NCI-H1694 (cell line): ENCODE measurements around the gene HIF1A.
"Not testable (repeated sequence)": the region's sequence is repeated elsewhere in the genome, so short reads cannot be mapped to it uniquely, and the experiment has no call there.

Source experiments
- DNase-seq: peaks from one replicate; lab custom pipeline; 2025; lab: John Stamatoyannopoulos, UW

Gene HIF1A

DNA sequence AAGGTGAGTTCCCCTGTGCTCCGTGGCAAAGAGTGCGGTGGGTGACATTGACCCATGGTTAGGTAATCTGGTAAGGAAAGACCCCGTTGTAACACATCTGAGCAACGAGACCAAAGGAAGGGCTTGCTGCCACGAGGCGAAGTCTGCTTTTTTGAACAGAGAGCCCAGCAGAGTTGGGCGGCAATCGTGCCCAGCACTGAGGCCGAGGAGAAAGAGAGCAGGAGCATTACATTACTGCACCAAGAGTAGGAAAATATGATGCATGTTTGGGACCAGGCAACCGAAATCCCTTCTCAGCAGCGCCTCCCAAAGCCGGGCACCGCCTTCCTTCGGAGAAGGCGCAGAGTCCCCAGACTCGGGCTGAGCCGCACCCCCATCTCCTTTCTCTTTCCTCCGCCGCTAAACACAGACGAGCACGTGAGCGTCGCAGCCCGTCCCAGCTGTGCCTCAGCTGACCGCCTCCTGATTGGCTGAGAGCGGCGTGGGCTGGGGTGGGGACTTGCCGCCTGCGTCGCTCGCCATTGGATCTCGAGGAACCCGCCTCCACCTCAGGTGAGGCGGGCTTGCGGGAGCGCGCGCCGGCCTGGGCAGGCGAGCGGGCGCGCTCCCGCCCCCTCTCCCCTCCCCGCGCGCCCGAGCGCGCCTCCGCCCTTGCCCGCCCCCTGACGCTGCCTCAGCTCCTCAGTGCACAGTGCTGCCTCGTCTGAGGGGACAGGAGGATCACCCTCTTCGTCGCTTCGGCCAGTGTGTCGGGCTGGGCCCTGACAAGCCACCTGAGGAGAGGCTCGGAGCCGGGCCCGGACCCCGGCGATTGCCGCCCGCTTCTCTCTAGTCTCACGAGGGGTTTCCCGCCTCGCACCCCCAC, at the start of gene HIF1A:
HIF1A (plus strand) TSS at position 684 of the 865 bp plus-strand sequence. CDS start 292 bp downstream, outside the sequence.
- DNase-seq, result peak; percentile 96

DNA sequence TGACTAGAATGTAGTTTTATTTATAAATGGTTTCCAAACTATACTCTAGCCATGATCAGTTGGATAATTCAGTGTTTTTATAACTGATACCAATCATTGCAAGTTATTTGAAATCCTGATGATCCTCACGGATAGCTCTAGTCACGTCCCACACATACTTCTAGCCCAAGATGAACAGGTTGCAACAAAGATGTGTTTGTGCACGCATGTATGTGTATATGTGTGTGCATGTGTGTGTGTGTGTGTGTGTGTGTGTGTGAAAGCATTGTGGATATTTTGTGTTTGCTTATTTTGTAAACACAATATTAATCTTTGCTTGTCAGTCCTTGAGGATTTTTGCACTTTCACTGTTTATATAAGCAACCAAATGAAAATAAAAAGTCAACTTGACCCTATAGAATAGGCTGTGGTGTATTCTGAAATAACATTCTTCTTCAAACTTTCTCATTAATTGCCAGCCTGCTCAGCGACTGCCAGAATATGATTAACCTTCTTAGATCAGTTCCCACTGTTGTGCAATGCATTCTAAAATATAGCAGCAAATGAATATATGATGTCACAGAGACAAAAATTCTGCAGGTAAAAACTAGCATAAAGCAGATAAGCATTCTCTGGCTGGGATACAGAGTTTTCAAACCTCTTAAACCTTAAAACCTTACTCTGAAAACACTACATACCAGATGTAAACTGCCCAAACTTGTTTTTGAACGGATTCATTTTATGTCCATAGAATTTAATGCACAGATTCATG, 48.8 kb upstream of the HIF1A start:
- no peak for DNase-seq

DNA sequence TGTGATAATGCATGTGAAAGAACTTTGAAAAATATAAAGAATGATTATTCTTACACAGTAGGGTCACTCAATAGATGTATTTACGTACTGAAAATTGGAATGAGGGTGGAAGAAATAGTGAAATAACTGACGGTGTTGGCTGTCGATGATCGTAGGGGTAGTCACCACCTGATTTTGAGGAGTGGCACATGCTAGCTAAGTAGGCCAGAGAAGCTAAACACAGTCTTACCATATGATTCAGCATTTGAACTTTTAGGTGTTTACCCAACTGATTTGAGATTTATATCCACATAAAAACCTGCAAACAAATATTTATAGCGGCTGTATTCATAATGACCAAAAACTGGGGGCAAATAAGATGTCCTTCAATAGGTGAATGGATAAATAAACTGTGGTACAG, 47.6 kb upstream of the HIF1A start:
- no peak for DNase-seq

DNA sequence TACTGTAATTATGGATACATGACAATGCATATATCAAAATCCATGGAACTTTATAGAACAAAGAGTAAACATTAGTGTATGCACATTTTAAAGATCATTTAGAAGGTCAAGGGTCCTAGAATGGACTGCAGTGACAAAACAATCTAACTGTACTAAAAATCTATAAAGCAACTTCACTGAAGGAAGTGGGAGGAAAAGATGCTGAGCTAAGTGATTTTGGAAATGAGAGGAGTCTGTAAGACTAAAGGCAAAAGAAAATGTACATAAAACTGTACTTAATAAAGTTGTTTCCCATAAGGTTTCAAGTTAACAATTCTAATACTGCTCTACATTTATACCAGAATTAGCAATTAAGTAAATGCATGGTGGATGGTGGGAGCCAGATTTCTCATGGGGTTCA, 46.9 kb upstream of the HIF1A start:
- DNase-seq, result no peak

DNA sequence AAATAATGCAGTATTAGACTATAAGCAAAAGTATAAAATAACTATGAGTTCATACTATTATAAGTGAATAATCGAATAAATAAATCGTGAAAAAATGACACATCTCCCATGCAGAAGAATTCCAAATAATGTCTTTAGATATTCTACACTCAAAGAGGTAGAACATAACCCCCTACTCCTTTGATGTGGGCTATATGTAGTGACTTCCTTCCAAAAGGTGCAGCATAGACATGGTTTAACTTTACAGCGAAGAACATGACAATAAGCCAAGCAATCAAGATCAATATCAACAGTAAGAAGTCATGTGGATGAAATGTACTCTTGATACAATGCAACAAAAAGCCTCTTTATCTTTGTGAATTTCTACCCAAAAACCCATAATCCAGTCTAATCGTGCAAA, 46.0 kb upstream of the HIF1A start:
- no peak for DNase-seq

DNA sequence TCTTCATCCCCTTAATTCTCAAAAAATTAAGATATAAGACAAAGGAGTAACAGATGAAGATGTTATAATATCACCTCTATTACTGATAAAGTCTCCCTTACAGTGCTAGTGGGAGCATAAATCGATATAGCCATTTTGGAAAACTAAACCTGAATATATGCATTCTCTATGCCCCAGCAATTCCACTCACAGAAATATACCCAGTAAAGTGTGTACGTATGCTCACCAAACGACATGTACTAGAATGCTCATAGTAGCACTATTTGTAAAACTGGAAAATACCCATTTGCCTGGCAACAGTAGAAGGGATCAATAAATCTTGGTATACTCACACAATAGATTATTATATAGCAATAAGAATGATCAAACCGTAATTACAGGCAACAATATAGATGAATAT, 44.0 kb upstream of the HIF1A start:
- no peak for DNase-seq

DNA sequence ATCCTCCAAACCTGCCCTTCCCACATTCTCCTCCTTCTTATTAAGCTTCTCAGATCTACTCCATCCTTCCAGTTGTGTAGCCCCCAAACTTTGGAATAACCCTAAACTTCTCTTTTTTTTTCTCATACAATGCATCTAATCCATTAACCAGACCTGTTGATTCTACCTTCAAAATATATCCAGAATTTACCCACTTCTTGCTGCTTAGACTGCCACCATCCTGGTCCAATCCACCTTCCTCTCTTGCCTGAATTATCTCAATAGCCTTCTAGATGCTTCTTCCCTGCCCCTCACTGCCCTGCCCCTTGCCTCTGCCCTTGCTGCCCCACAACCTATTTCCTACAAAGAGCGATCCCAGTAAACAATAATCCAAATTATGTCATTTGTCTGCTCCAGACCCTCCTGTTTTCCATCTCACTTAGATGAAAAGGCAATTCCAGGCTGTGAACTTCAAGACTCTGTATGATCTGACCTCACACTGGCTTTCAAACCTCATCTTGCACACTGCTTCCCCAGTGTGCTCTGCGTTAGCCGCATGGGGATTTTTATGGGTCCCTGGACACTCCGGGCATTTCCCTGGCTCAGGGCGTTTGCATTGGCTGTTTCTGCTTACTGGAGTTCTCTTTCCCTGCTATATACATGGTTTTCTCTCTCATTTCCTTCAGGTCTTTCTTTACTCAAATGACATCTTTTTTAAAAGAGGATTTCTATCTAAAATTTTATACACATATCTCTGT, 42.6 kb upstream of the HIF1A start:
- no peak for DNase-seq

DNA sequence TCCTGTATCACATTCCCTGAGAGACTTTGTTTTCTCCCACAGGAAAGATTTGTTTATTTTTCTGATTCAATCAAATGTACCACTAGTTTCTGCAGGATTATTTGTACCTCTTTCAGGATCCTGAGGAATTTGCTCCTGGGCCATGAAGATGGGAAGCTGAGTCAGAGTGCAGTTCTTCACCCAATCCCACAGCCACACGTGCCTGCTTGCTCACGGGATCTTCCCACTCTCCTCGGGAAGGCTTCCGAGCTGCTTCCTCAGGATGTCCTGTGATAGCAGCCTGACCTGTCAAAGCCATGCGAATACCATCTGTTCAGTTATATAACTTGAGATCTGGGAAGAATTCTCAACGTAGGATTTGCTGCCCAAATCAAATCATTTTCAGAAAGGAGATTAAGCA, 41.8 kb upstream of the HIF1A start:
- peak; percentile 16 for DNase-seq

DNA sequence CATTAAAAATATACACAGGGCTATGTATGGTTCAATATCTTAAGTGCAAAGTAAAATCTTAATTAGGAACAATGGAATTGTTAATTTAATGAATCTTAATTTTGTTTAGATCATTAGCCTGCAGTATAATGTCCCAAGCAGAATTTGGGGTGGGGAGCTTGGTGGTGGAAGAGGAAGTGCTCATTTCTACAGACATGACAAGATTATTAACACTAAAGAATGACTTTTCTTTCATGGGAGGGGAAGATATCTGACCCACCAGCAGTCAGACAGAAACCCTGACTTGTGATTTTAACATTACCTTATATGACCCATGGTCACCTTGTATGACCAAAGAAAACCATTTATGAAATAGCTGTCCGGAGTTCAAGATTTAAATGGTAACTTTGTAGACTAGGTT, 41.3 kb upstream of the HIF1A start:
- DNase-seq, result no peak

DNA sequence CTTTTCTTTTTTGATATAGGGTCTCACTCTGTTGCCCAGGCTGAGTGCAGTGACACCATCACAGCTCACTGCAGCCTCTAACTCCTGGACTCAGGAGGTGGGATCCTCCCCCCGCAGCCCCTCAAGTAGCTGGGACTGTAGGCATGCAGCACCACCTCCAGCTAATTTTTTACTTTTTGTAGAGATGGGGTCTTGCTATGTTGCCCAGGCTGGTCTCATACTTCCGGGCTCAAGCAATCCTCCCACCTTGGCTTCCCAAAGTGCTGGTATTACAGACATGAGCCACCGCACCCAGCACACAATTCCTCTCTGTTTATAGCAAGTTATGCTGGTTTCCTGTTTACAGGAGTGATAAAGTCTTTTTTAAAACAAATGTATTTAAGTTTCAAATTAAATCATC, 39.5 kb upstream of the HIF1A start:
- DNase-seq, result no peak

DNA sequence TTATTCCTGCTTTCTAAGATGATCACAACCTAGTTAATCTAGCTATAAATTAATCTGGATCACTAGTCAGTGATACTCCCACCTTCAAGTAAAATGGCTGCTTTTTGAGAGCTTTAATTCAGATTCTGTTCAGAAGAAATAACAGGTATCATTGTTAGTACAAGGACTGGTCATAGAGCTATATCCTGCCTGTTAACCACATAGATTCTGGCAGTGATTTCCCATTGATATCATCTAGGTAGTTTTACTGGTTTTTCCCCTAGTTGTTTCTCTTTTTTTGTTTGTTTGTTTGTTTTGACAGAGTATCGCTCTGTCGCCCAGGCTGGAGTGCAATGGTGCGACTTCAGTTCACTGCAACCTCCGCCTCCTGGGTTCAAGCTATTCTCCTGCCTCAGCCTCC, 39.0 kb upstream of the HIF1A start:
- DNase-seq, result no peak

DNA sequence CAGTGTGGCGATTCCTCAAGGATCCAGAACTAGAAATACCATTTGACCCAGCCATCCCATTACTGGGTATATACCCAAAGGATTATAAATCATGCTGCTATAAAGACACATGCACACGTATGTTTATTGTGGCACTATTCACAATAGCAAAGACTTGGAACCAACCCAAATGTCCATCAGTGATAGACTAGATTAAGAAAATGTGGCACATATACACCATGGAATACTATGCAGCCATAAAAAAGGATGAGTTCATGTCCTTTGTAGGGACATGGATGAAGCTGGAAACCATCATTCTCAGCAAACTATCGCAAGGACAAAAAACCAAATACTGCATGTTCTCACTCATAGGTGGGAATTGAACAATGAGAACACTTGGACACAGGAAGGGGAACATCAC, 37.2 kb upstream of the HIF1A start:
- not testable (repeated sequence) for DNase-seq

DNA sequence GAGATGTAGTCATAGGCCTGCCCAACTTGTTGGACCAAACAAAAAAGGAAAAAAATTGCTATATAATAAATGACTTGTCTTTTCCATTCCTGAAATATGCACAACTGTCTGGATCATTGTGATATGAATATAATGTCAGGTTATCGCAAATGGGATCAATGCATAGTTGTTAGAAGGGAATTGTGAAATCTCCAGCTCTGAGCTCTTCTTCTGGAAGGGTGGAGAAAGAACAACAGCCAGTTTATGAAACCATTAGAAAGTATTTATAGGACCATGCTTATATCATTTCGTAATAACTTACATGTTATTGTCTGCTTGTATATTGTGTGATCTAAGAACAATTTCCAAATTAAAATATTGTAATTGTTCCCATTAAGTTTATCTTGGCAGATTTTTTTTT, 35.7 kb upstream of the HIF1A start:
- DNase-seq, result no peak

DNA sequence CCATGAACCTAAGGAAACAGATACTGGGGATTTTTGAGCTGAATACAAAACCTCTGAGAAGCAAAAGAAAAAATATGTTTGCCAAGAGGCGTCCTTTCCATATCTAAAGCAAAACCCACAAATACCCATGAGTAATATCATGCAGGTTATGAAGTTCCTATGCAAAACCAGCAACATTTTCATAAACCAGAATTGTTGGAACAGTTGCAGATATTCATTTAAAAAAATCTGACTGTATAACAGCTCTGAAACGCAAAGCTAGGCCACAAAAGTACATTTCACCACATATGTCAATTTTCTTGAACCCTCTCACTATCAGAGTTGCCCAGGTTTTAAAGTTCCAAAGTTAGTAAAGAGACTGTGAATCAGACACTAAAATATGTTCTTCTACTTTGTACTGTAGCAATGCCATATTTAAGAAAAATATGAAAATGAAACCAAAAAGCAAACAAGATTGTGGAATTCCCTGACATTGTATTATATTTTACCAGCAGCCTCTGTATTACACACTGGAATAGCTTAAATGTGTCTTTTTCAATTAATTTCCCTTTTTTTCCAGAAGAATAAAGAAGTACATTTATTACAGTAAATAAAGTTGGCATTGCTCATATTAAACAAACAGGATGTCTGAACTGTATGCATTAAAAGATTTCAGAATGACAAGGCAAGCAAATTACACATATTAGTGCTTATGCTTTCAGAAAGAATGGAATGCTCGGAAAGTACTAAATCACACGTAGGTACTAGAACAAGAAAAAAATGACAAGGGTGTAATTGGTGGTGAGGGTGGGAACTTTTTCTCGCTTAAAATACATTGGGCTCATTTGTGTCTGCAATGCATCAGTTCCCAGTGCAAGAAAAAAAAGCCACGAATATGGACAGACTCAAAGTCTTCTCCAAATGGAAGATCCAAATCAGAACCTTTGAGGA, 33.6 kb upstream of the HIF1A start:
- DNase-seq, result no peak

DNA sequence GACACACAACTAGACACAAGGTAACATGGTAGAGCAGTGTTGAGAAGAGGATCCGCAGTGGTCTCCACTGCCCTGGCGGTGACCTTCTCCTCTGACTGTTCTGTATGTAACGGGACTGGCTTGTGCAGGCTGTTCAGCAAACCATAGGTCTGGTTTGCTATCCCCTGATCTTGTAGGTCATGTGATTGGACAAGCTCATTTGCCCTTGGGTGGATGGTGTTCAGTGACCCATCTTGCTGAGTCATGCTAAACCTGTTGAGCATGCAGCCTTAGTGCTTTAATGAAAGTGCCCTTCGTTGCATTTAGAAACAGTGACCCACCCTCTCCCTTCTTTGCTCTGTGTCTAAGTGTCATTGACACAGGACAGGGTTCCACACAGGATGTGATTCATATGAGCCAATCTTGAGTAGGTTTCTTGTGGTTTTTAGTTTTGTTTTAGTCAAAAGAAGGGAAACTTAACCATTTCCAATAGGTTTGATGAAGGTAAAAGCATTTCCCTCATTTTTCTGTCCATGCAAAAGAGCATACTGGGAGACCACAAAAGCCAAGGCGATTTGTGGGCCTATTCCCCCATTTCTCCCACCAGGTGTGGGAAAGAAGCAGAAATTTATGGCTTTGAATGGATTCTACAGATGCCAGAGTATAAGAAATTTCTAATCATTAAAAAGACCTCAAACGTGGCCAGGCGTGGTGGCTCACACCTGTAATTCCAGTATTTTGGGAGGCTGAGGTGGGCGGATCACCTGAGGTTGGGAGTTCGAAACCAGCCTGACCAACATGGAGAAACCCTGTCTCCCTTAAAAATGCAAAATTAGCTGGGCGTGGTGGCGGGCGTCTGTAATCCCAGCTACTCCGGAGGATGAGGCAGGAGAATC, 32.6 kb upstream of the HIF1A start:
- DNase-seq, result no peak

DNA sequence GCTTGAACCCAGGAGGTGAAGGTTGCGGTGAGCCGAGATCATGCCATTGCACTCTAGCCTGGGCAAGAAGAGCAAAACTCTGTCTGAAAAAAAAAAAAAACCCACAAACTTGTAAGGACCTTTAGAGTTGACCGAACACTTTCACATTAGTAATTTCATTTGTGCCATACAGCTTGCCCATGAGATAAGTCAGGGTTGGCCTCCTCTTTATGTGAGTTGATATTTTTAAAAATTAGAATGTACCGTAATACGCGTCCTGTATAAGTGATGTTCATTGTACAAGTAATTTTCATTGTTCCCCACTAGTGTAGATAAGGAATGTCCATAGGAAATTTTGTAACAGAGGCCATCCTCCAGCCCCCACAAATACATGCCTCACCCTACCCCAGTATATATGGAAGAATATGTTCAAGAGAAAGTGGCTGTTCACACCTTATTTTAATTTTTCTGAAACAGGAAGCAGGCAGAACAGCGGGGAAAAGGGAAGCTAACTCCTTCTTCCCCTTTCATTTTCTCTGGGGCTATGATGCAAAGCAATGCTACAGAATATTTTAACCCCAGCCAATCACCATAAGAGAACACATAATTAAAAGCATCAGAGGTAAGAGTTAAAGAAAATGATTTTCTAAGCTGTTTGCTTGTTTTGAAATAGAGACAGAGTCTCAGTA, 31.9 kb upstream of the HIF1A start:
- DNase-seq, result no peak

DNA sequence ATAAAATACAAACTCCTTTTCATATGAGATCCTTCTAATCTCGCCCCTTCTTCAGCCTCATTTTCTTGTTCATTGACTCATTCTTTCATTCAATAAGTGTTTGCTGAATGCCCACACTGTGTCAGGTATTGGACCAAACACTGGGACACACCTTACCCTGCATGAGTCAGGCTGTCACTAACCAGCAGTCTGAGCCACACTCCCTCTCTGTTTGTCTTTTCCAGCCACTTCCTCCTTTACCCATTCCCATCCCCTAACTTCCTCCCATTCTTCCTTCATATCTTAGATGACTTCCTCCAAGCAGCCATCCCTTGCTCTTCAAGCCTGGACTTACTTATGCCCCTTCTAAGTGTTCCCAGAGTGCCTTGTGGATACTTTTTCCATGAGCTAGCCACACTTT, 27.0 kb upstream of the HIF1A start:
- no peak for DNase-seq

DNA sequence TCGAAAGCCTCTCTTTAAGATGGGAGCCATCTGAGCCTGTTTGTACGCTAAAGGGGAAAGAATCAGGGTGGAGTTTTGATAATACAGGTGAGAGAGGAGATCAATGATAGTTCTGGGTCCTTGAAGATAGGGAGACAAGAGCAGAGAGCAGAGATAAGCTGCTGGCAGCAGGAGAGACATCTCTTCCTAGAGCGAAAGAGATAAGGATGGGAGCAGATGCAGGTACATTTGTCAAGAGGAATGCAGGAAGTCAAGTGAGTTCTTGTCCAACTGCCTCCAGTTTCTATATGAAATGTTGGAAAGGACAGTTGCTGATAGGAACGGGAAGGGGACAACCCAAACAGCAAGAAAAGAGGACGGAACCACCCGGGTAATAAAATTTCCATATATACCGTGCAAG, 24.7 kb upstream of the HIF1A start:
- no peak for DNase-seq

DNA sequence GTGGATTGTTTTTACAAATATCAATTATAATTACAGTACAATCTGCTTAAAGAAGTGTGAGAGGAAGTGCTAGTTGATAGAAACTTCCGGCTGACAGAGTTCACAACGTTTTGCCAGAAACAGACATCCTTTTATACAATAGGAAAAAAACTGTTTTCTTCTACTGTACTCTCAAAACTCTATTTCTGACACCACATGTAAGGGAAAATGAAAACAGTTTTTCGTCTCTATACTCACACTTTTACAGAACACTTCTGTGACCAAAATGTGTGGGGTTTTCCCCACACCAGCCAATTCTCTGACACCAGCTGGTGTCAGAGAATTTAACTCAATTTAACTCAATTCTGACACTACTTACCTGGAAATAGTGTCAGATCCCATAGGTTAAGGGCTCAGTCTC, 24.2 kb upstream of the HIF1A start:
- DNase-seq, result no peak

DNA sequence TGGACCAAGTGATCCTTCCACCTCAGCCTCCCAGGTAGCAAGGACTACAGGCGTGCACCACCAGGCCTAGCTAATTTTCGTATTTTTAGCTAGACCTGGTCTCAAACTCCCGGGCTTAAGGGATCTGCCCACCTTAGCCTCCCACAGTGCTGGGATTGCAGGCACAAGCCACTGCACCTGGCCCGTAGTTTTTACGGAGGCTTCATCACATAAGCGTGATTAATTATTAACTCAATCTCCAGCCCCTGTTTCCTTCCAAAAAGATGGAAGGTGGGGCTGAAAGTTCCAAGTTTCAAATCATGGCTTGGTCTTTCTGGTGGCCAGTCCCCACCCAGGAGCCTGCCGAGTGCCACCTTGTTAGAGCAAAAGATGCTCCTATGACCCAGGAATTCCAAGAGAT, 22.5 kb upstream of the HIF1A start:
- no peak for DNase-seq
